GM12872 (cell line): ENCODE results near the gene SIPA1.

Experiments
- TF ChIP-seq, protein P1 (sequence below): IDR thresholded peaks from 3 replicates; pipeline ENCODE4 v1.5.1; 2011; ENCODE audit warnings: low read depth, mild to moderate bottlenecking, low read length, moderate library complexity; ENCODE audit not compliant: insufficient read depth

The SIPA1 gene

DNA sequence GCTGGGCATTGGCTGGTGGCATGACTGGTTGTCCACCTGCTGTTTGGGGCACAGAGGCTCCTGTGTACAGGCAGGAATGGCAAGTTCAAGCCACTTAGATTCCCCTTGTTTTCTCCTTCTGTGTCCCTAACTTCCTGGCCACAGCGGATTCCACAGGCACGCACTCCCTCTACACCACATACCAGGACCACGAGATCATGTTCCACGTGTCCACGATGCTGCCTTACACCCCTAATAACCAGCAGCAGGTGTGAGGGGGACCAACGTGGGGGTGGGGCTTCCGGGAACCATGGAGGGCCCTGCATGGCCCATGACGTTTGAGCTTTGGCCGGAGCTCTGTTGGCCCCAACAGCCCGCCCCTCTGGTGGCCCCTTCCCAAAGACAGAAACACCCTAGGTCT, 7.8 kb downstream of the SIPA1 start:
- TF ChIP-seq, protein P1, sequence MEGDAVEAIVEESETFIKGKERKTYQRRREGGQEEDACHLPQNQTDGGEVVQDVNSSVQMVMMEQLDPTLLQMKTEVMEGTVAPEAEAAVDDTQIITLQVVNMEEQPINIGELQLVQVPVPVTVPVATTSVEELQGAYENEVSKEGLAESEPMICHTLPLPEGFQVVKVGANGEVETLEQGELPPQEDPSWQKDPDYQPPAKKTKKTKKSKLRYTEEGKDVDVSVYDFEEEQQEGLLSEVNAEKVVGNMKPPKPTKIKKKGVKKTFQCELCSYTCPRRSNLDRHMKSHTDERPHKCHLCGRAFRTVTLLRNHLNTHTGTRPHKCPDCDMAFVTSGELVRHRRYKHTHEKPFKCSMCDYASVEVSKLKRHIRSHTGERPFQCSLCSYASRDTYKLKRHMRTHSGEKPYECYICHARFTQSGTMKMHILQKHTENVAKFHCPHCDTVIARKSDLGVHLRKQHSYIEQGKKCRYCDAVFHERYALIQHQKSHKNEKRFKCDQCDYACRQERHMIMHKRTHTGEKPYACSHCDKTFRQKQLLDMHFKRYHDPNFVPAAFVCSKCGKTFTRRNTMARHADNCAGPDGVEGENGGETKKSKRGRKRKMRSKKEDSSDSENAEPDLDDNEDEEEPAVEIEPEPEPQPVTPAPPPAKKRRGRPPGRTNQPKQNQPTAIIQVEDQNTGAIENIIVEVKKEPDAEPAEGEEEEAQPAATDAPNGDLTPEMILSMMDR: no peak

DNA sequence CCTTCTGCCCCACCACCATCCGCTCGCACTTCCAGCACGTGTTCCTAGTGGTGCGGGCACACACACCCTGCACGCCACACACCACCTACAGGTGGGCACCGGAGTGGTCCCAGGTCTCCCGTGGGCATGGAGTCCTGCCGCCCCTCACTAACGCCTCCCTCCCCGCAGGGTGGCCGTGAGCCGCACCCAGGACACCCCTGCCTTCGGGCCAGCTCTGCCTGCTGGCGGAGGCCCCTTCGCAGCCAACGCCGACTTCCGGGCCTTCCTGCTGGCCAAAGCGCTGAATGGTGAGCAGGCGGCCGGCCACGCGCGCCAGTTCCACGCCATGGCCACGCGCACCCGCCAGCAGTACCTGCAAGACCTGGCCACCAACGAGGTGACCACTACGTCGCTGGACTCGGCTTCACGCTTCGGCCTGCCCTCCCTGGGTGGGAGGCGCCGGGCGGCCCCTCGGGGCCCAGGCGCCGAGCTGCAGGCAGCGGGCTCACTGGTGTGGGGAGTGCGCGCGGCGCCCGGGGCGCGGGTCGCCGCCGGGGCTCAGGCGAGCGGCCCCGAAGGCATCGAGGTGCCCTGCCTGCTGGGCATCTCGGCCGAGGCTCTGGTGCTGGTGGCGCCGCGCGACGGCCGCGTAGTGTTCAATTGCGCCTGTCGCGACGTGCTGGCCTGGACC, 8.5 kb downstream of the SIPA1 start:
- TF ChIP-seq, protein P1: no peak

DNA sequence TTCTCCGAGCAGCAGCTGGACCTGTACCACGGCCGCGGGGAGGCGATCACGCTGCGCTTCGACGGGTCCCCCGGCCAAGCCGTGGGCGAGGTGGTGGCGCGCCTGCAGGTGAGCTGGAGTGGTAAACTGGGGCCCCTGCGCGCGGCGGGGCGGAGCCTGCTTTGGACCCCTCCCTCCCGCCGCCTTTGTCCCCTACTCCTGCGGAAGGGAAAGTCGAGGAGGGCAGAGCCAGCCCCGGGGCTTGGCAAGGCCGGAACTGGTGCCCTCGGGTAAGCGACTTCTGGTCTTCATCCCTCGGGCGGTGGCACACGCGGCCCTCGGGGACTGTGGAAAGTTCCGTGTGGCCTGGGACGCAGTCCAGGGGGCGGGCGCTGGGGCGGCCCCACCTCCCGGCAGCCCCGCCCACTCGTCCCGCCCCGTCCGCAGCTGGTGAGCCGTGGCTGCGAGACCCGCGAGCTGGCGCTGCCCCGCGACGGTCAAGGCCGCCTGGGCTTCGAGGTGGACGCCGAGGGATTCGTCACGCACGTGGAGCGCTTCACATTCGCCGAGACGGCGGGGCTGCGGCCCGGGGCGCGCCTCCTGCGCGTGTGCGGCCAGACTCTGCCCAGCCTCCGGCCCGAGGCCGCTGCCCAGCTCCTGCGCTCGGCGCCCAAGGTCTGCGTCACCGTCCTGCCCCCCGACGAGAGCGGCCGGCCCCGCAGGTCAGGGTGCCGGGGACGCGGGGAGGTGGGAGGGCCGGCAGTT, 9.2 kb downstream of the SIPA1 start:
- TF ChIP-seq, protein P1: no peak

DNA sequence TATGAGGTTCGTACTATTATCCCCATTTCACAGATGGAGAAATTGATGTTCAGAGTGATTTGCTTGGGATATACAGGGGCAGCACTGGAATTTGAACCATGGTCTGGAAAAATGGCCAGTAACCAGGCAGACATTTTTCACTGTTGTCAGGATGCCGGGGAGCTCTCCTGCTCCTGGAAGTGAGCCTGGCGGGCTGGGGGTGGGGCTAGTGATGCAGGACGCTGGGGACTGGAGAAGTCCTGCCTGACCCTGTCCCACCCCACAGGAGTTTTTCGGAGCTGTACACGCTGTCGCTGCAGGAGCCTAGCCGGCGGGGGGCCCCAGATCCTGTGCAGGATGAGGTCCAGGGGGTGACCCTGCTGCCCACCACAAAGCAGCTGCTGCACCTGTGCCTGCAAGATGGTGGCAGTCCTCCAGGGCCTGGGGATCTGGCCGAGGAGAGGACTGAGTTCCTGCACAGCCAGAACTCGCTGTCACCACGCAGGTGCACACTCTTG, 11.1 kb downstream of the SIPA1 start:
- TF ChIP-seq, protein P1: no peak

DNA sequence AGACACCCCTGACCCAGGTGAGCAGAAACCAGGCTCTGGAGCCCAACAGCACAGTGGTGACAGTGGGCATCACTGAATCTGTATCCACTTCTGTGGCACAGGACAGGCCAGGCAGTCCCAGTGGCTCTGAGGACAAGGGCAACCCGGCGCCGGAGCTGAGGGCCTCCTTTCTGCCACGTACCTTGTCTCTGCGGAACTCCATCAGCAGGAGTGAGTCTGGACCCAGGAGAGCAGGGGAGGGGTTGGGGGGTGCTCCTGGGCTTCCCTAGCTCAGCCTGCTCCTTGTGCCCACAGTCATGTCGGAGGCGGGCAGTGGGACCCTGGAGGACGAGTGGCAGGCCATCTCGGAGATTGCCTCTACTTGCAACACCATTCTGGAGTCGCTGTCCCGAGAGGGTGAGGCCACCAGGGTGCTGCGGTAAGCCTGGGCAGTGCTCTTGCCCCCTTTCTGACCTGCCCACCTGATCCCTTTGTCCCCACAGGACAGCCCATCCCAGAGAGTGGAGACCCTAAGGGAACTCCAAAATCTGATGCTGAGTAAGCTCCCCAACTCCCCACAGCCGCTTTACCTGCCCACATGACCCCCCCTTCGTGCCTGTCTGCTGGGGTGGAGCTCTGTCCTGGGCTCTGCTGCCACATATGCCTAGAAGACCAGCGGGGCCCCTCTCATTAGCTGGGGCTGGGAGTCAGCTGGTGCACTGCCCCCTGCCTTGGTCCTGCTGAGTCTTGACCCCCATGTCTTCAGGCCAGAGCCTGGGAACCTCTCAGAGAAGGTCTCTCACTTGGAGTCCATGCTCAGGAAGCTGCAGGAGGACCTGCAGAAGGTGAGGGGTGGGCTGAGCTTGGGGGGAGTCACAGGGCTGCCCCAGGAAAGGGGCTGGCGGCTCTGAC, 12.0 kb downstream of the SIPA1 start:
- TF ChIP-seq, protein P1: no peak

DNA sequence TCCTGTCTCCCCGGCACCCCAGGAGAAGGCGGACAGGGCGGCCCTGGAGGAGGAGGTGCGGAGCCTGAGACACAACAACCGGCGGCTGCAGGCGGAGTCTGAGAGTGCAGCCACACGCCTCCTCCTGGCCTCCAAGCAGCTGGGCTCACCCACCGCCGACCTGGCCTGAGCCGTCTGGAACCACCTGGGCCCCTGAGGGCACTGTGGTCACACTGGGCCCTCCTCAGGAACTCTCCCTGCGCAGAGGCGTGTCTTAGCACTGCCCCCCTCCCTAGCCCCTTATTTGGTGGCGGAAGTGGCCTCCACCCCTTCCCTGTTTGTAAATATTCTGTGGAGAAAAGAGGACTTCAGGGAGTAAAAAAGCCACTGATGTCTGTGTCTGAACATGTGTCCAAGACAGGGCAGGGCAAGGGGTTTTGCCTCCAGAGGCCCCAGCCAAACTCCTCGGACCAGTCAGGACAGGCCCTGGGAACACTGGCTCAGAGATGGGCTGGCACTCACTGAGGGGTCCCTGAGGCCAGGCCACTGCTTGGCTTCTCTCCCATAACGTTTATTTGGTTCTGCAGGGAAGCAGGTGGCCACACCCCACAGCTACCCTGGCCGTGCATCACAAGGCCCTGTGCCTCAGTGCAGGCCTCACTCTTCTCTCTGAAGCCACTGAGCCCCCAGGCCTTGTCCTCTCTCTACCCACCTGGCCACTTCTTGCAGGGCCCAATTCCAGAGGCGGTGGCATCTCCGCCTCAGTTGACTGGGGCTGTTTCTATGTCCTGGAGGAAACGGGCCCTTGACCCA, 12.8 kb downstream of the SIPA1 start:
- TF ChIP-seq, protein P1: no peak
